Posterior cingulate gyrus (tissue), 11 donors: Measurements from ENCODE around the gene CERS5.
A peak's percentile ranks its signal among the peaks of the same experiment; 100 is the strongest.

Experiments used
- DNase-seq, 10 donors: peaks; one replicate each; pipeline versions ENCODE4 v3.0.0 to v3.0.0-alpha.2; 2020 to 2021; ENCODE audit warnings: mixed read lengths in 3 of 10
- intact Hi-C: fragments of 100-400 bp; cut with DNase I; formaldehyde crosslinking; loops from one replicate; pipeline ENCODE4 v1.15.1; 2023

The CERS5 gene, protein sequence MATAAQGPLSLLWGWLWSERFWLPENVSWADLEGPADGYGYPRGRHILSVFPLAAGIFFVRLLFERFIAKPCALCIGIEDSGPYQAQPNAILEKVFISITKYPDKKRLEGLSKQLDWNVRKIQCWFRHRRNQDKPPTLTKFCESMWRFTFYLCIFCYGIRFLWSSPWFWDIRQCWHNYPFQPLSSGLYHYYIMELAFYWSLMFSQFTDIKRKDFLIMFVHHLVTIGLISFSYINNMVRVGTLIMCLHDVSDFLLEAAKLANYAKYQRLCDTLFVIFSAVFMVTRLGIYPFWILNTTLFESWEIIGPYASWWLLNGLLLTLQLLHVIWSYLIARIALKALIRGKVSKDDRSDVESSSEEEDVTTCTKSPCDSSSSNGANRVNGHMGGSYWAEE

GRCh38 chr12:50167049-50167828 is at the start of gene CERS5:
Gene CERS5 (minus strand): TSS chr12:50167369. CDS start chr12:50167297, 72 bp downstream.
- intact Hi-C loops, result loop anchor here (1.0 kb wide), 2 partner anchors 55 to 82 kb away; partner anchors contain the start of genes COX14 and SMARCD1
- peak; percentile 91 to 100 (median 96) for DNase-seq

DNA sequence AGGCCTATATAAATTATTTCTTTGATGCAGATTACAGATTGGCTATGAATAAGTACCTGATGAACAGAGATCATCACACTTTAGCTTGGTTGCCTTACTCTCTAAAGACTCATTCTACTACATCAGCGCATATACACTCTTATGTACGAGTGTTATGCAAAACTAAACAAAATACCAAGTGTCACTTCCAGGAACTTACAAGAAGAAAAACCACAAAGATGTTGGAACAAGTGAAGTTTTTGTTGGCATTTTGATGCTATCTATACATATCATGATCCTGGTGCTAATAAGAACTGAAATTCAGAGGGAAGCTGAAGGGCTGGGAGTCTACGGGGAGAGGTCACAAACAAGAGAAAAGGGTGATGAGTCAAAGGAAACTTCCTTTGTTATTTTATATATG is 47.9 kb upstream of the CERS5 start:
- no peak for DNase-seq
- intact Hi-C loops, result no loop called here

DNA sequence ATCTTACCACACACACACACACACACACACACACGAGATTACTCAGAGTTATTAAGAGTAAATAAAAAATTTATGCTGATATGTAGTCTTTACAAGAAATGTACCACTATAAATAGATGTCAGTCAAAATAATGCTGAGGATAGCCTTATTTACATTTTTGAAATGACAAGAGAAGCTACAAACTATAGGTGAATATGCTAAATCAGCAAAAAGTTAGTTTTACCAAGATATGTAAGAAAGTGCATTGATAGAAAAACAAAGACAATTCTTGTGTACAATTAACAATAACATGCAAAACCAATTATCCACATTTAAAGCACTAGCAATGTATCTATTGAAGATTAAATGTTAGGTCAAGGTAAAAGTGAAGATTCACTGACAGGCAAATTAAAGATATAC is 46.8 kb upstream of the CERS5 start:
- no peak for DNase-seq
- intact Hi-C loops, result no loop called here

DNA sequence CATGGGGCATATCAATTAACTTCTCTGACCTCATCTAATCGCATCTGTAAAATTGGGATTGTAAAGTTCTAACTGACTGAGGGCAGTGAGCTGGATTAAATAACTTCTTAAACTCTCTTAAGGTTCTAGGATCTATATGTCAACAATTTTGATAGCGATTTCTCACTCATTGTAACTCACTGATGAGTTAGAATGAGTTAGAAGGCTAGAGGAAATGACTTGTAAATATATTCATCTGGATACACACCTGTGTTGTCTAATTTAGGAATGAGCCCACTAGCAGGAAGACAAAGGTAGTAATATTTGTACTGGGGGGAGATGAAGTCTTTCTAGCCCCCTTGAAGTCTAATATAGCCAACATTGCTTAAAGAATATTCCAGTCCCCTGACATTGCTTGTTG is 46.3 kb upstream of the CERS5 start:
- intact Hi-C loops, result no loop called here
- no peak for DNase-seq

DNA sequence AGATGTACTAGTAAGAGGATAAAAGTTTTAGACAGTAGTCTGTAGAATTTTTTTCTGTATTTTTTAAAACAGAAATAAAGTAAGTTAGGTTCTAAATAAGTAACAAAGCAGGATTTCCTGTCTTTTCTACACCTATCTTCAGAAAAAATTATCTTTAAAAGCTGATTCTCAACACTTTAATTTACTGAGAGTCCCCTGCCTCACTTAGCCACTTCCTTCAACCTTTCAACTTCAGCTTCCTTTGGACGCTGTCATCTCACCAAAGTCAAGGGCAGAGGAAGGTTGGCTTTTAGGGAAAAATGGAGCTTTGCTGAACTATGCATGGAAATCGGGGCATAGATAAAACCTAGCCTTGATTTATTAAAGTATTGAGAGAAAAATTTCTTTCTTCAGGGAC is 44.9 kb upstream of the CERS5 start:
- intact Hi-C loops, result no loop called here

GRCh38 chr12:50211392-50212070 is 44.4 kb upstream of the CERS5 start:
- DNase-seq, result no peak
- intact Hi-C loops, result no loop called here

More for the DNA sequence above, 44.9 kb upstream of the CERS5 start:
- DNase-seq, result no peak

DNA sequence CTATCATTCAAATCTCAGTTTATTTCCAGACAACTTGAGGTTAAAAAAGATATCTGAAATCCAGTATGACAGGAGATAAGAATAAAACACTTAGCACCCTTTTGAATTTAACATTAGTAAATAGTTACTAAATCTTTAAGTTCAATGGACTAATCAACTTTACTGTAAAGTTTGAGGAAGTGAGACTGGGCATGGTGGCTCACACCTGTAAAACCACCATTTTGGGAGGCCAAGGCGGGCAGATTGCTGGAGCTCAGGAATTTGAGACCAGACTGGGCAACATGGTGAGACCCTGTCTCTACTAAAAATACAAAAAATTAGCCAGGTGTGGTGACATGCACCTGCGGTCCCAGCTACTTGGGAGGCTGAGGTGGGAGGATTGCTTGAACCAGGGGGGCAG is 40.3 kb upstream of the CERS5 start:
- DNase-seq, result no peak
- intact Hi-C loops, result no loop called here

DNA sequence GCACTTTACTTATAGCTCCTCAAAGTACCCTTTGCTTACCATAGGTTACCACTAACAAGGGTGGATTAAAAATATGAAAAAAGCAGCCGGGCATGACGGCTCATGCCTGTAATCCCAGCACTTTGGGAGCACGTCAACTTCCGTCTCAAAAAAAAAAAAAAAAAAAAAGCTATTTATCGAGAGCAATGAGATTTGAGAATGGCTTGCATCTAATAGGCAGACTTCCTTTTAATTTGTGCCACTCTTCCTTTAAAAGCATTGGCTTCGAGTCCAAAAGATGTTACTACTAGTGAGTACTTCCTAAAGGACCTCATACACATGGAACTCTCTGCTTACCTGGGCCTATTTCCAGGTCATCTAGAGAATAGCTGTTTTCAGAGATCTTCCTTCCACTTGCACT is 38.5 kb upstream of the CERS5 start:
- no peak for DNase-seq
- intact Hi-C loops, result no loop called here

DNA sequence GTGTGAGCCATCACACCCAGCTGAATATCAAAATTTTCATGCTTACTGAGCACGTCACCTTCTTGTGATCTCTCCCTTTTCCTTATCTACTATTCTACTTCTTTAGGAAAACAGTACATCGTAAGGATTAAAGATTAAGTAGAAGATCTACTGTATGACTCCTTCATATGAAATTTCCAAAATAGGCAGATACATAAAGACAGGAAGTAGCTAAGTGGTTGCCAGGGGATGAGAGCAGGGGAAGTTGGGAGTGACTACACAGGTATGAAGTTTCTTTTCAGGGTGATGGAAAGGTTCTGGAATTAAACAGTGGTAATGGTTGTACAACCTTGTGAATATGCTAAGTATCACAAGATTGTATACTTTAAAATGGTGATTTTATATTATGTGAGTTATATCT is 36.5 kb upstream of the CERS5 start:
- intact Hi-C loops, result no loop called here

DNA sequence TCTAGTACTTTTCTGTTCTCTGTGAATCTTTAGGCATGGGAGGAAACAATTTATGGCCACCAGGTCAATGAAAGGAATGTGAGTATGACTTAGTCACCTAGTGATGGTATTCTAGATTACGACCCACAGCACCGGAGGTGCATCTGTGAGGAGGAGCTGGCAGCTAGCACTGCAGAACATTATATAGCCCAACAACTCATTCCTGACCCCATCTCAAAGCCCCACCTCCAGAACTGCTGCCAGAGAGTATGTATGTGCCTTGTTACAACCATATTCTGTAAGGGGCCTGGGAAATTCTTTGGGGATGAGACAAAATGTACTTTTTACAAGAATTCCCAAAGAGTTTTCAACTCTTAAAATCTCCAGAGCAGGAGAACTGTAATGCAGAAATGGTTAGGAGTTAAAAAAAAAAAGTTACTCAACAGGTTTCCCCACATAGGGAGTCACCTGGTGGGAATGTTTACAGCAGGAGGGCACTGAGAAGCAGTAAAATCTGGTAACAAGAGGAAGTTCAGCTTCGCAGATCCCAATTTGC is 34.9 kb upstream of the CERS5 start:
- intact Hi-C loops, result no loop called here
- no peak for DNase-seq

More for the DNA sequence above, 36.5 kb upstream of the CERS5 start:
- DNase-seq, result no peak

DNA sequence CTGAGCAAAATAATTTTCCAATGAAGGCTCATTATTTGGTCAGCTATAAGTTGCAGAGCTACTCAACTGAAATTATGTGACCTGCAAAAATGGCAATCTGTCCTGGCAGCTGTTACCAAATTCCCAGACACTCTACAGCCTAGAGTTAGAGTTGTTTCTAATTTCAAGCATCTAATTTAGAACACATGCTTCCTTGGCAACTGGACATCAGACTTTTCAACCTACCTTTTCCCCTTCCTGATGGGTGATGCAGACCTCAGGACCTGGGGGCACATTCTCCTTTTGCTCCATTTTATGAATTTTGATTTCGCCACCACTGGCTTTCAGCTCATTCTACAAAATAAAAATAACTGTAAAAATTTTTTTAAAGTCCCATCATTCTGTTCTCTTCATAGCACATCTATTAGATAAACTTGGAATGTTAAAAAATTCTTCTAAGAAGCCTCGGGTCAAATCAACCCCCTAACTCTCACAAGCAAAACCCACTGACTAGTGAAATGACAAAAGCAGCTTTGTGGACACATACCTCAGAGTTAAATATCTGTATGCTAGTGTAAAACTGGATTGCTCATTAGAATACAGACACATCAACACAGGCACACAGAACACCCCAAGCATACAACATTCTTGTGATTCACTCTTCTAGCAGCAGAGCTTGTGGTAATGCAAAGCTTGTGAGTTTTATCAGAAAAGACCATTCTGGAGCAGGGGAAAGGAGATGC is 33.5 kb upstream of the CERS5 start:
- DNase-seq, result no peak
- intact Hi-C loops, result no loop called here

DNA sequence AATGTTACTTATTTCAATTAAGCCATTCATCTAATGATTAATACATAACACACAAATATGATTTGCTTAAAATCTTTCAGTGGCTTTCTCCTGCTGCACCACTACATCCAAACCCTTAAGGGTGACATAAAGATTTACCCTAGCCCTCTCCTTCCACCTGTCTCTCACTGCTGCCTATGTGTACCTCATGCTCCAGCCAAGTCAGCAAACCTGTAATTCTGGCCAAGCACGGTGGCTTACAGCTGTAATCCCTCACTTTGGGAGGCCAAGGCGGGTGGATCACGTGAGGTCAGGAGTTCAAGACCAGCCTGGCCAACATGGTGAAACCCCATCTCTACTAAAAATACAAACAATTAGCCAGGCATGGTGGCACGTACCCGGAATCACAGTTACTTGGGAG is 31.7 kb upstream of the CERS5 start:
- DNase-seq, result no peak
- intact Hi-C loops, result no loop called here

GRCh38 chr12:50197297-50197727 is 30.1 kb upstream of the CERS5 start:
- intact Hi-C loops, result no loop called here
- DNase-seq, result no peak

- intact Hi-C loops, result no loop called here
- DNase-seq, result no peak
Observed at GRCh38 chr12:50196537-50196936, 29.4 kb upstream of the CERS5 start.

- no peak for DNase-seq
- intact Hi-C loops, result no loop called here
Observed at GRCh38 chr12:50195832-50196231, 28.7 kb upstream of the CERS5 start.

GRCh38 chr12:50192908-50193307 is 25.7 kb upstream of the CERS5 start:
- DNase-seq, result no peak
- intact Hi-C loops, result no loop called here

DNA sequence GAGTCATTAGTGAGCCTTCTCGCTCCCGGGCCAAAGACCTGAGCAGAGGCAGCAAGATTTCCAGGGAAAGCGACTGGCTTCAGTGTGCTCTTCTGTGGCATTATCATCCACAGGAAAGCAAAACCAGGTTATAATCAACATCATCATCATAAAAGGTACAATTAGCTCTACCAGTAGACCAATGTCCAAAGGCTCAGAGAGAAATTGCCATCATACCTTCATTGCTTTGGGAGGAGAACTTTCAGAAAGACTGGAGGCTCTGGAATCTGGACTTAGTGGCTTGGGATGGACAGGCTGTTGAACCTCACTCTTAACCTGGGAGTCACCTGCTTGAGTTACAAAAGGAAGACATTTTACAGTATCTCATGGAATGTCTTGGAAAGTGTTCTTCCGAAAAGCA is 25.1 kb upstream of the CERS5 start:
- no peak for DNase-seq
- intact Hi-C loops, result no loop called here

GRCh38 chr12:50190859-50191258 is 23.7 kb upstream of the CERS5 start:
- intact Hi-C loops, result no loop called here
- DNase-seq, result no peak

DNA sequence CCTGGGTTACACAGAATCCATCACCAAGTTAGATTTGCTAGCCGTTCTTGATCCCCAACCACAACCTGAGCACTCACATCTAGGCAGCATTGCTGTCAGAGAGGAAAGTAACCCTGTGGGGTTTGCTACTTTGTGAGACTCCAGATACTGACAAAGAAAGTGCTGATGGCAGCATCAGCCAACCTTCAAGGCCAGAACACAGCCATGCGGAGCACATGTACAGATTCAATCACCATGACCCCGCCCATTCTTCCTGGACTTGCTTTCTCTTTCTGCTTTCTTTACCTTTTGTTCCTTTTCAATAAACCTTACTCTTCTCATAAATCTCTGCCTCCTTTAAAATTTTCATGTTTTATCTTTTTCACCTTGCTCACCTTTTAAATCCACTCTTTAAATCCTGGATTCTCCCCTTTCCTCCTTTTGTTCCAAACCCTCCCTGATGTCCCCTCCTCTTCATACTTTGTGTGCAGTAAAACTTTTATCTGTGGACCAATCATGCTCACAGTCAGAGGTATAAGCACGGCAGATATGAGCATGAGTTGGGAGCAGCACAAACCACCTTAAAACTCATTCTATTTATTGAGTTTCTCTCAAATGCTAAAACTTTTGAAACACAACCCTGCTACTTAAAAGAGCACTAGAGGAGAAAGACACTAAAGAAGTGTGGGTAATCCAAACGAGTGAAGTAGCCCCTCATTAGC is 21.9 kb upstream of the CERS5 start:
- intact Hi-C loops, result no loop called here
- no peak for DNase-seq
